ENCODE measurements around the gene SCFD2.

- TF ChIP-seq CTCF (IDR thresholded peaks at IDR 0.05): no peak
- peak in 2 of 3 donors; percentile 14 to 32 for TF ChIP-seq POLR2AphosphoS5 (IDR thresholded peaks at IDR 0.05)
- TF ChIP-seq POLR2A (IDR thresholded peaks at IDR 0.05): no peak
Measured at GRCh38 chr4:52957835-52958631, 407.8 kb downstream of the SCFD2 start.
